OCI-LY7 (cell line): ENCODE data around the gene C6orf132. TPM values are rescaled to one million over a fixed set of nuclear protein-coding genes. Genes with fewer than 3 reads are reported as not detected.

Experiments used
- BruUV-seq: library from RNA; stranded (reverse); fragments of 400-500 nt; replicated peaks from 2 replicates; lab custom pipeline; 2021; lab: Mats Ljungman, UMichigan
- CTCF ChIA-PET: fragments of 300-600 bp; sonication (Branson Sonifier 250); formaldehyde crosslinking; loops from one replicate; lab custom pipeline; 2022; ENCODE audit warnings: antibody characterized with exemption; ENCODE audit not compliant: unreplicated experiment; lab: Charles Lee
- POLR2A ChIA-PET: fragments of 300-600 bp; sonication (Branson Sonifier 250); formaldehyde crosslinking; loops from one replicate; lab custom pipeline; 2022; ENCODE audit warnings: antibody characterized with exemption; lab: Charles Lee
- DNase-seq: peaks from one replicate; pipeline ENCODE4 v3.0.0-alpha.2; 2015; ENCODE audit warnings: low spot score
- H2AFZ ChIP-seq: fragments of 200-600 bp; sonication (generic), shearing (Covaris generic); 2 replicates; pipeline ENCODE4 v1.6.1; 2014; ENCODE audit warnings: mild to moderate bottlenecking, antibody characterized with exemption, low read length, moderate library complexity
- H3K27ac ChIP-seq: fragments of 200-600 bp; sonication (generic); 2 replicates; pipeline ENCODE4 v1.5.1; 2014; ENCODE audit warnings: mixed run types, low read depth, mild to moderate bottlenecking, moderate library complexity, low read length, inconsistent platforms; ENCODE audit not compliant: poor library complexity, severe bottlenecking
- H3K36me3 ChIP-seq: fragments of 200-600 bp; sonication (generic); 2 replicates; pipeline ENCODE4 v1.6.1; 2014; ENCODE audit warnings: mild to moderate bottlenecking, antibody characterized with exemption, low read length, moderate library complexity, mixed read lengths; ENCODE audit not compliant: insufficient read depth
- H3K4me1 ChIP-seq: fragments of 200-600 bp; sonication (generic); 2 replicates; pipeline ENCODE4 v1.5.1; 2014; ENCODE audit warnings: mild to moderate bottlenecking, low read length; ENCODE audit not compliant: insufficient read depth, poor library complexity, severe bottlenecking
- H3K4me2 ChIP-seq: fragments of 200-600 bp; sonication (generic); 2 replicates; pipeline ENCODE4 v1.6.1; 2014; ENCODE audit warnings: mild to moderate bottlenecking, low read length
- H3K4me3 ChIP-seq: fragments of 200-600 bp; sonication (generic); 2 replicates; pipeline ENCODE4 v1.5.1; 2014; ENCODE audit warnings: mild to moderate bottlenecking, low read depth, low read length; ENCODE audit not compliant: poor library complexity, severe bottlenecking
- H3K79me2 ChIP-seq: fragments of 200-600 bp; sonication (generic); 2 replicates; pipeline ENCODE4 v1.6.1; 2016; ENCODE audit warnings: low read depth, mild to moderate bottlenecking, low read length, moderate library complexity, mixed read lengths; ENCODE audit not compliant: insufficient read depth
- H3K9me2 ChIP-seq: fragments of 200-600 bp; sonication (generic); 2 replicates; pipeline ENCODE4 v1.6.1; 2016; ENCODE audit warnings: mild to moderate bottlenecking, low read length, mixed read lengths; ENCODE audit not compliant: insufficient read depth
- H3K9me3 ChIP-seq: fragments of 200-600 bp; sonication (generic); 2 replicates; pipeline ENCODE4 v1.6.1; 2014; ENCODE audit warnings: mild to moderate bottlenecking, mixed run types, low read length, mixed read lengths
- H4K20me1 ChIP-seq: fragments of 200-600 bp; sonication (generic); 2 replicates; pipeline ENCODE4 v1.6.1; 2014; ENCODE audit warnings: mild to moderate bottlenecking, antibody characterized with exemption, low read length, moderate library complexity, mixed read lengths; ENCODE audit not compliant: insufficient read depth
- EZH2phosphoT487 ChIP-seq: fragments of 200-600 bp; sonication (generic); IDR thresholded peaks from 2 replicates; pipeline ENCODE4 v1.6.1; 2018; ENCODE audit warnings: low read depth, borderline replicate concordance, mild to moderate bottlenecking, mixed run types, antibody characterized with exemption, low read length, moderate library complexity, mixed read lengths
- intact Hi-C: fragments of 100-400 bp; cut with micrococcal nuclease; formaldehyde crosslinking; loops from one replicate; pipeline ENCODE4 v1.10.0; 2022; ENCODE audit not compliant: unreplicated experiment
- total RNA-seq, 2 experiments: library from RNA; depleted of rRNA in 1 of 2; stranded (reverse); fragments of >200 nt in 1 of 2; shearing (Covaris generic) in 1 of 2; gene quantifications; 2 replicates each; pipeline ENCODE4 v1.2.3, GENCODE V29; 2014 to 2022
- TF ChIP-seq, protein P1 (sequence below): fragments of 200-600 bp; sonication (generic); conservative IDR thresholded peaks from 2 replicates; pipeline ENCODE4 v1.5.1; 2014; ENCODE audit warnings: mild to moderate bottlenecking, antibody characterized with exemption, low read length, moderate library complexity, mixed read lengths

C6orf132 gene
- total RNA-seq, 2 experiments from 2014 or later: 0.03 TPM; not detected in 1

DNA sequence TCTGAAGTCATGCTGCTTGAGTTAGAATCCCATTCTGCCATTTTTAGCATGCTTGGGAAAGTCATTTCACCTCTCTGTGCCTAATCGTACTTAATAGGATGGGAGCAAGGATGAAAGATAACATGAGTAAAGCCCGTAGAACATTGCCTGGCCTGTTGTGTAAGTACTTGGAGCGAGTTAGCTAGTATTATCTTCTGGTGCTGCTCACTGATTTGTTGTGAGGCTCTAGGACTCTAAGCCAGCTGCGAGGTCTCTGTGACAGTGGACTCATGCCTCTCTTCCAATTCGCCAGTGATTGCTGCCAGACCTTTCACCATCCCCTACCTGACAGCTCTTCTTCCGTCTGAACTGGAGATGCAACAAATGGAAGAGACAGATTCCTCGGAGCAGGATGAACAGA, 74.2 kb downstream of the C6orf132 start:
- Histone ChIP-seq H3K4me3 (no peak overlapping the region), H3K36me3 (peaks cover 85% of the 10 kb centered on the region), H3K27ac (no peak overlapping the region), H3K9me2 (no peaks in the 10 kb centered on the region), H3K4me2 (no peak overlapping the region), H2AFZ (no peak overlapping the region), H3K9me3 (no peaks in the 10 kb centered on the region), H4K20me1 (no peaks in the 10 kb centered on the region), H3K4me1 (no peaks in the 10 kb centered on the region), H3K79me2 (no peaks in the 10 kb centered on the region)
- BruUV-seq: no TSS peak
- POLR2A ChIA-PET: interaction anchor here (0.9 to 1.8 kb wide), 2 partner anchors 11 to 18 kb away, joined by 5 to 7 read pairs; partner anchors contain the start of gene TAF8
- TF ChIP-seq, protein P1, sequence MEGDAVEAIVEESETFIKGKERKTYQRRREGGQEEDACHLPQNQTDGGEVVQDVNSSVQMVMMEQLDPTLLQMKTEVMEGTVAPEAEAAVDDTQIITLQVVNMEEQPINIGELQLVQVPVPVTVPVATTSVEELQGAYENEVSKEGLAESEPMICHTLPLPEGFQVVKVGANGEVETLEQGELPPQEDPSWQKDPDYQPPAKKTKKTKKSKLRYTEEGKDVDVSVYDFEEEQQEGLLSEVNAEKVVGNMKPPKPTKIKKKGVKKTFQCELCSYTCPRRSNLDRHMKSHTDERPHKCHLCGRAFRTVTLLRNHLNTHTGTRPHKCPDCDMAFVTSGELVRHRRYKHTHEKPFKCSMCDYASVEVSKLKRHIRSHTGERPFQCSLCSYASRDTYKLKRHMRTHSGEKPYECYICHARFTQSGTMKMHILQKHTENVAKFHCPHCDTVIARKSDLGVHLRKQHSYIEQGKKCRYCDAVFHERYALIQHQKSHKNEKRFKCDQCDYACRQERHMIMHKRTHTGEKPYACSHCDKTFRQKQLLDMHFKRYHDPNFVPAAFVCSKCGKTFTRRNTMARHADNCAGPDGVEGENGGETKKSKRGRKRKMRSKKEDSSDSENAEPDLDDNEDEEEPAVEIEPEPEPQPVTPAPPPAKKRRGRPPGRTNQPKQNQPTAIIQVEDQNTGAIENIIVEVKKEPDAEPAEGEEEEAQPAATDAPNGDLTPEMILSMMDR: no peak
- TF ChIP-seq EZH2phosphoT487: no peak
- CTCF ChIA-PET: no interaction called here
- intact Hi-C loops: no loop called here
- no peak for DNase-seq

DNA sequence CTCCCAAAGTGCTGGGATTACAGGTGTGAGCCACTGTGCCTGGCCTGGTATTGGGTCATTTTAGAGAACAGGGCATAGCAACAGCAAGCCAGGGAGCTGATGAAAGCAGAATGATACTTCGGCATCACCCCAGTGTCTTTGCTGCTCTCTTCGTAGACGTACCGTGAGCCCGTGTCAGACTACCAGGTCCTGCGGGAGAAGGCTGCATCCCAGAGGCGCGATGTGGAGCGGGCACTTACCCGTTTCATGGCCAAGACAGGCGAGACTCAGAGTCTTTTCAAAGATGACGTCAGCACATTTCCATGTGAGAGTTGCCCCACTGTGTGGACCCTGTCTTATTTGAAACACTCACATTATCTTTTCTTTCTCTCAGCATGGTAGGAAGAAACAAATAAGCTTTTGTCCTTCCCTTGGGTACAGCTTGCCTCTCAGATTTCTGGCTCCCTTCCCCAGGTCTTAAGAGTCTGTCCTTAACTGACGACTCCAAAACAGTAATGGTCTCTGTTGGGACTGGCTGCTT, 76.2 kb downstream of the C6orf132 start:
- POLR2A ChIA-PET: interaction anchor here (0.5 kb wide), 1 partner anchor 682 kb away, joined by 3 read pairs; no protein-coding TSS in a partner anchor
- Histone ChIP-seq H3K4me2 (no peak overlapping the region), H2AFZ (no peak overlapping the region), H4K20me1 (no peaks in the 10 kb centered on the region), H3K4me1 (no peaks in the 10 kb centered on the region), H3K27ac (no peak overlapping the region), H3K9me2 (no peaks in the 10 kb centered on the region), H3K79me2 (no peaks in the 10 kb centered on the region), H3K36me3 (peaks cover 88% of the 10 kb centered on the region), H3K9me3 (no peaks in the 10 kb centered on the region; the same call in 1 of the 2 replicates), H3K4me3 (no peak overlapping the region)
- no peak for DNase-seq
- TF ChIP-seq, protein P1: no peak
- intact Hi-C loops: no loop called here
- no TSS peak for BruUV-seq
- CTCF ChIA-PET: no interaction called here

DNA sequence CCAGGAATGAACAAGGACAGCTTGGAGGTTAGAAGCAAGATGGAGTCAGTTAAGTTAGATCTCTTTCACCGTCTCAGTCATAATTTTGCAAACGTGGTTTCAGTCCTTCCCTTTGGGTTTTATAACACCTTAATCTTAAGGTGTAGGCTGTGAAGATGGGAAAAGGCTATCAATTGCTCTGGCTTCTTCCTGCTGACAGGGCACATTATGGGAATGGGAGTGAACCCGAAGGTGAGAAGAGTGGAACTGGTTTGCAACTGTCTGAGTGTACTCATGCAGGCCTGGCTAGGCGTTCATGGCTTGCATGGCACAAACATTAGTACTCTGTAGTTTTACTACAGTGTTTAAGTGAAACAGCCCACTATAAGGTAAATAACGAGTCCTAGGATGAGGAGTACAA, 82.7 kb downstream of the C6orf132 start:
- CTCF ChIA-PET: interaction anchor here (1.4 kb wide), 1 partner anchor 505 kb away, joined by 3 read pairs; no protein-coding TSS in a partner anchor

More for the DNA sequence above, 82.7 kb downstream of the C6orf132 start:
- no peaks in the 10 kb centered on the region for H4K20me1 ChIP-seq
- H3K36me3 ChIP-seq: peaks cover 98% of the 10 kb centered on the region
- no peaks in the 10 kb centered on the region for H3K9me2 ChIP-seq
- TF ChIP-seq EZH2phosphoT487: no peak
- TF ChIP-seq, protein P1: no peak
- POLR2A ChIA-PET: interaction anchor here (0.6 to 0.7 kb wide), 2 partner anchors 16 to 133 kb away, joined by 3 read pairs; no protein-coding TSS in a partner anchor
- H2AFZ ChIP-seq: no peak overlapping the region
- BruUV-seq: no TSS peak
- no peaks in the 10 kb centered on the region for H3K79me2 ChIP-seq
- intact Hi-C loops: no loop called here
- H3K4me1 ChIP-seq: no peaks in the 10 kb centered on the region
- H3K4me3 ChIP-seq: no peak overlapping the region
- H3K27ac ChIP-seq: no peak overlapping the region
- H3K4me2 ChIP-seq: no peak overlapping the region
- no peak for DNase-seq
- no peaks in the 10 kb centered on the region; the same call in 1 of the 2 replicates for H3K9me3 ChIP-seq
